ENCODE measurements around the gene QRSL1. TPM values are rescaled to one million over a fixed set of nuclear protein-coding genes. Genes with fewer than 3 reads are reported as not detected.

Gene QRSL1
- total and polyA plus RNA-seq, 2 of the 4 experiments (the other 2 are of a cell fraction): 6.1 to 10.9 TPM

GRCh38 chr6:106671651-106672050 lies 42.3 kb downstream of the QRSL1 start:
- no peaks in the 10 kb centered on the region for H3K79me1 ChIP-seq (ENCODE audit: low read depth in 1 of 2, low read length in 2 of 2)
- no peaks in the 10 kb centered on the region for H3K27me3 ChIP-seq (ENCODE audit: control insufficient read depth, insufficient read depth, low read length)
- H3K56ac ChIP-seq (ENCODE audit: extremely low read depth, insufficient read depth, low read length): no peak overlapping the region
- DNase-seq: no peak
- H3K4me2 ChIP-seq (ENCODE audit: low read depth, low read length): no peak overlapping the region
- WGBS, 2 experiments (ENCODE audit: extremely low coverage in 2 of 2, insufficient read length in 1 of 2): no CpG with 5 or more reads among the region's 3 CpGs
- no peak for ATAC-seq (ENCODE audit: low read depth)
- H2BK120ac ChIP-seq (ENCODE audit: low read depth, low read length): no peak overlapping the region
- H3K27ac ChIP-seq (ENCODE audit: insufficient read depth, low read length): no peak overlapping the region
- no peak overlapping the region for H3K23ac ChIP-seq (ENCODE audit: low read depth, low read length)
- H2BK15ac ChIP-seq (ENCODE audit: low read depth, low read length): no peak overlapping the region
- H3K9me1 ChIP-seq (ENCODE audit: insufficient read depth, low read length): no peaks in the 10 kb centered on the region
- TF ChIP-seq RAD21 (IDR thresholded peaks at IDR 0.05; ENCODE audit: low read length): no peak
- TF ChIP-seq RCOR1 (IDR thresholded peaks at IDR 0.05; ENCODE audit: insufficient replicate concordance, low read length): no peak
- TF ChIP-seq MAFK (IDR thresholded peaks at IDR 0.05; ENCODE audit: low read depth, low read length): no peak
- H4K91ac ChIP-seq (ENCODE audit: insufficient read depth, low read depth, low read length): no peak overlapping the region
- H3K36me3 ChIP-seq (ENCODE audit: control insufficient read depth, insufficient read depth, low read length): no peaks in the 10 kb centered on the region
- H3K4me1 ChIP-seq (ENCODE audit: control insufficient read depth, insufficient read depth, low read length): no peaks in the 10 kb centered on the region
- no peak overlapping the region for H4K5ac ChIP-seq (ENCODE audit: low read depth, low read length)
- dilution Hi-C loops (cut with HindIII; ENCODE audit: low sequenced_read_pairs, unreplicated experiment) (no loop called here), intact Hi-C loops (cut with micrococcal nuclease) (no loop called here), in situ Hi-C loops (cut with MboI; ENCODE audit: low sequenced_read_pairs) (no loop called here)
- no peak overlapping the region for H2AFZ ChIP-seq (replicated peaks; ENCODE audit: low read length, poor library complexity)
- H2AK9ac ChIP-seq (replicated peaks; ENCODE audit: low read depth, low read length, poor library complexity): no peak overlapping the region
- H2BK20ac ChIP-seq (ENCODE audit: low read depth, low read length): no peak overlapping the region
- ChIA-PET POLR2A (ENCODE audit: unreplicated experiment) (no interaction called here), CTCF (no interaction called here)
- no peak overlapping the region for H3K4ac ChIP-seq (ENCODE audit: low read depth, low read length)
- no peak overlapping the region for H3K18ac ChIP-seq (ENCODE audit: low read depth, low read length)
- H4K20me1 ChIP-seq (ENCODE audit: insufficient read depth, low read length): no peaks in the 10 kb centered on the region
- no peaks in the 10 kb centered on the region for H3K9me3 ChIP-seq (ENCODE audit: control insufficient read depth, insufficient read depth, low read length)
- no peak overlapping the region for H2AK5ac ChIP-seq (ENCODE audit: low read depth, low read length)
- no peak overlapping the region for H3K9ac ChIP-seq (ENCODE audit: low read depth, low read length)
- no peak overlapping the region for H3K4me3 ChIP-seq (ENCODE audit: insufficient read depth, low read depth, low read length)
- H3K14ac ChIP-seq (replicated peaks; ENCODE audit: low read depth, low read length): no peak overlapping the region
- H2BK5ac ChIP-seq (ENCODE audit: low read depth, low read length, poor library complexity, severe bottlenecking): no peak overlapping the region
- BruUV-seq (replicated peaks): no TSS peak
- H4K8ac ChIP-seq (ENCODE audit: low read depth in 2 of 2, low read length in 2 of 2): no peak overlapping the region

All from IMR-90 (cell line).